SK-N-MC (cell line): ENCODE measurements around the gene ABO.

Experiments
- EZH2 ChIP-seq: fragments of 200-600 bp; sonication (generic); IDR thresholded peaks from one replicate; pipeline ENCODE4 v1.6.1; 2017; ENCODE audit warnings: antibody characterized with exemption
- POLR2AphosphoS5 ChIP-seq: IDR thresholded peaks from 2 replicates; pipeline ENCODE4 v1.6.1; 2012; ENCODE audit warnings: mild to moderate bottlenecking, low read depth, low read length, borderline replicate concordance

GRCh38 chr9:133239533-133240090, 35.4 kb downstream of the ABO start:
- no peak for TF ChIP-seq EZH2
- TF ChIP-seq POLR2AphosphoS5, result no peak
